Effector CD8-positive, alpha-beta T cell (primary cell): Measurements from ENCODE around the gene ANKRD35.

Source experiments
- DNase-seq: peaks from one replicate; lab custom pipeline; 2025; lab: John Stamatoyannopoulos, UW

Gene ANKRD35

GRCh38 chr1:145893306-145894055 lies 7.8 kb upstream of the ANKRD35 start:
- DNase-seq, result no peak

GRCh38 chr1:145892486-145893087 lies 6.9 kb upstream of the ANKRD35 start:
- no peak for DNase-seq

DNA sequence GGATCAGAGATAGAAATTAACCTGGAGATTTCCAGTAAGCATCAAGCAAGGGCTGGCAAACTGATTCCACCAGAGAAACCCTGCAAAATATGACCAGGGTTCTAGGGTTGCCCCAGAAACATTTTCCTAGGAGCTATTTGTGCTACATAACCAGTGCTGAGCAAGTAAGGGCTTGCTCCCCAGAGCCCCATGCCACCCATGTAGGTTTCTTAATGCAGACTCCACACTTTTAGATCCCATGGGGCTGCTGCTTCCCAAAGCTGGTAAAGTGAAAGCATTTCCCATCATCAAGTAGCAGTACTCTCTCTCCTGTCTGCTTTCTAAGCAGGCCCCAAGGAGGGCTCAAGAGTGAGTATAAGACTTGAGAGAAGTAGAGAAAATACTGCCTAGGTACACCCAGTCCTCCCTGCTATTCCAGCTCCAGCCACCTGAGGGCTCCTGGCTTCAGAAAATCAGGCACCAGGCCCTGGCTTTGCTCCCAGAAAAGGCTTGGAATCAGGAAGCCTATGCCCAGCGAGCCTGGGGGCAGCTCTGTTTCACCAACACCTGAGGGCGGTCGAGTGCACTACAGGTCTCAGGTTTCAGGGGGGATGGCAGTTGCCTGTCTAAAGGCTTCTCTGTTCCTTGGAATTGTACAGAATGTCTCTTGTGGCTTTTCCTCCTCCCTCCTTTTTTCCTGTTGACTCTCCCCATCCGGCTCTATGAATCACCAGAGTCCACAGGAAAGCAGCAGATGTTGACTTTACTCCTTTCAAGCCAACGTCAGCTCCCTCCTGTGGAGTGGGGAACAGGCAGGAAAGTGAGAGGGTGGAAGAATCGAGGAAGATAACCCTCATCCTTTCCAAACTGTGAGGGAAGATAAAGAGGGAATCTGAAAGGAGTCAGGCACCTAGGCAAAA lies 6.2 kb upstream of the ANKRD35 start:
- DNase-seq, result peak; percentile 30

DNA sequence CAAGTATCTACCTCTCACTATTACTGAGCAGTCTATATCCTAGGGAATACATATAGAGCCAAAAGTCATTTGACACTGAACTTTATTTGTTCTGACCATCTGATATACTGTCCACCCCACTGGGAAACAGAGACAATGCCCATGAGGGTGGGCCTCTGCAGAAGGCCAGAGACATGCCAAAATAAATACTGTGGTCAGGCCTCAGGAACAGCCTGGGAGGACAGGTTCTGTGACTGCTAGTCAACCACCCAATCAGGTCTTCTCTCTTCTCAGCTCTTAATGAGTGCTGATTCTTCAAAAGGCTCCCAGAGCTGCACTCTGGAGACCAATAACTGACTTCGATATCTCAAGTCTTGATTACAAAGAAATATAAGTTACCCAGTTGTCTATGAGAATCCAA lies 5.5 kb upstream of the ANKRD35 start:
- DNase-seq, result no peak

GRCh38 chr1:145889722-145890121 lies 4.1 kb upstream of the ANKRD35 start:
- no peak for DNase-seq

GRCh38 chr1:145887631-145888030 lies 2.0 kb upstream of the ANKRD35 start:
- DNase-seq, result no peak

GRCh38 chr1:145886816-145887215 lies 1.1 kb upstream of the ANKRD35 start:
- no peak for DNase-seq

DNA sequence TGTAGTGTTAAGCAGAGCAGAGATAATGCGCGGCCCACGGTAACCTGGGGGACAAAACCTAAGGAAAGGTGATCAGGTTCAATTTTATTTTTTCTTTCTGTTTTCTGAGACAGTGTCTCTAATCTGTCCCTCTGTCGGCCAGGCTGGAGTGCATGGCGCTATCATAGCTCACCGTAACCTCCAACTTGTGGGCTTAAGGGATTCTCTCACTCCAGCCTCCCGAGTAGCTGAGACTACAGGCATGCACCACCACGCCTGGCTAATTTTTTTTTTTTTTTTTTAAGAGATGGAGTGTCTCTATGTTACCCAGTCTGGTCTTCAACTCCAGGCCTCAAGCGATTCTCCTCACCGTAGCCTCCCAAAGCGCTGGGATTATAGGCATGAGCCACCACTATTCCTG lies 724 bp upstream of the ANKRD35 start:
- no peak for DNase-seq

DNA sequence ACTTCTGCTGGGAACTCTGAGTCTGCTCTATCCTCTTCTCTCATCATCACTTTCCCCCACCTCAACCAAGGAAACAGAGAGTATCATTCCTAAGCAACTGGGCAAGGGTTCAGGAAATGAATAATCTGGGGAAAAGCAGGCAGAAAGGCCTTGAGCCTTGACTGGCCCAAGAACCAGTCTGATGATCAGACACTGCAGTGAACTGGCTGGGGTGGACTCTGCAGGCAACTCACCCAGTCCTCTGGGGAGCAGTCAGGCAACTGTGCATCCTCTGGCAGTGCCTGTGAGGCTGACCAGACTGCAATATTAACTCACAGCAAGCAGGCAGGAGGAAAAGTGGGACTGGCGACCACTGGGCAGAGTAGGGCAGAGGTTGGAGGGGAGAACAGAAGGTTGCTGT lies 991 bp downstream of the ANKRD35 start:
- DNase-seq, result no peak

DNA sequence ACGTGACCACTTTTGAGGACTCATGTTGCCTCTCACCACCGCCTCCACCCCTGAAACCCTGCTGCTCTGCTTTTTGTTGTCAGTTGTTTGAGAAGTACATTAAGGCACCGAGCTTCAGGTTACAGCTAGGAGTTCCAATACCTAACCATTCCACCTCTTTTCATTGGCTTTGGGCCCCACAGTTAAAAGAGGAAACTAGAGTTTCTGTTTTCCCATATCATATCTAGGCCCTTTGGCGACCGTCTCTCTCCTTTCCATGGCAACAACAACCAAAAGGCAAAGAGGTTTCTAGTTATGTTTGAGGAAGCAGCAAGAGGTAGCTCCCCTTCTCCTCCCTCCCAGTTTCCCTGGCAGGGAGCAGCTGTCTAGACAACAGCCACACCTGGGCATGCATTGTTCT lies 5.9 kb downstream of the ANKRD35 start:
- no peak for DNase-seq

DNA sequence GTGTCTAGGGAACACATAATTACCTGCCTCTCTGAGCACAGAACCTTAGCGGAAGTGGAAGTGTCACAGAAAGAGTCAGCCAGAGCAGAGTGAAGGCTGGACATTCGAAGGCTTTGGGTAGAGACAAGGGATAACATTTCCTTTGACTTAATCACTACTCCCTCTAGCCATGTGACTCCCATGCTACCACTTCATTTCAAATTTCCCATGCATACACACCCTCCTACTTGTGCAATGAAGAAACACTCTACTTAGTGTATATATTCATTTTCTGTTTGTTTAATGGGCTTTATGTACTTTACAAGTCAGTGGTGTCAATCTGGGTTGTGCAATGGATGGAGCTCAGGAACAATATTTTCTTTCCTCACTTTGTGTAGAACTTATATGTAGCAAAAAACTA lies 6.9 kb downstream of the ANKRD35 start:
- no peak for DNase-seq

DNA sequence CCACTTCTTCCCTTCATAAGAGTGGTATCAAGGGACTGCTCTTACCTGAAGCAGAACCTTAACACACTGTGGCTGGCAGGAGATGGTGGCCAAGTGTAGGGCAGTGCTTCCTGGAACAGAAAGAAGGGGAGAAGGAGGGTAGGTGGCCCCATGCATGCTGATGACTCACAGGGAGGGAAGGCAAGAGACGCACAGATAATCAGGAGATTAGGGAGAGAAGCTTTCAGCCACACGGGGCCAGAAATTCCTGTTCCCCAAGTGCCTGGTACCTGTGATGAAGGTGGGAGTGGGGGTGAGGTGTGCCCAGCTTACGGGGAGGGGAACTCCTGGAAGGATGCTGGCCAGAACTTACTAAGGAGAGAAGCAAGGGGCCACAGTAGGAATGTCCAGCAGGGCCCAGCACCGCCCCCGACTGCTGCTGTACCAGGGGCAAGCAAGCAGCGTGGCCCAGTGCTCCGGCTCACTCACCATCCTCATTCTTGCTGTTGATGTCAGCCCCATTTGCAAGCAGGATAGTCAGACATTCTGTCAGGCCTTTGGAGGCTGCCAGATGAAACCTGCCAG lies 7.7 kb downstream of the ANKRD35 start:
- no peak for DNase-seq

DNA sequence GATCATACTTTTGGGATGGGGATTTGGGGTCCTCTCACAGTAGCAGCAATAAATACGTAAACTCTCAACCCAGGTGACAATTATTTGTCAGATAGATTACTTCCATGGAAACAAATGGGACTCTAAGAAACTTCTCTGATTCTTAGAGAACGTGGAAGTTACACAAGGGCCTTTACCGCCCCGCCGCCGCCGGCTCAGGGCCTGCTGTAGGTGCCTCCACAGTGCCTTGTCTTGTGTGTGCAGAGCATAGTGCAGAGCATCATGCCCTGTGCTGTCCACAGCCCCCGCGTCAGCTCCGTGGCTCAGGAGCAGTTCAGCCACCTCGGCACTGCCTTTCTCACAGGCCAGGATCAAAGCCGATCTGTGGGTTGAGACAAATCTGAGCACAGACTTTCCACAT lies 11.0 kb downstream of the ANKRD35 start:
- no peak for DNase-seq

- DNase-seq, result no peak
Measured at GRCh38 chr1:145871994-145872924, 13.4 kb downstream of the ANKRD35 start.

GRCh38 chr1:145868232-145868631 lies 17.4 kb downstream of the ANKRD35 start:
- DNase-seq, result no peak

GRCh38 chr1:145863282-145864018 lies 22.2 kb downstream of the ANKRD35 start:
- no peak for DNase-seq

GRCh38 chr1:145859491-145860023 lies 26.1 kb downstream of the ANKRD35 start:
- DNase-seq, result peak; percentile 69

DNA sequence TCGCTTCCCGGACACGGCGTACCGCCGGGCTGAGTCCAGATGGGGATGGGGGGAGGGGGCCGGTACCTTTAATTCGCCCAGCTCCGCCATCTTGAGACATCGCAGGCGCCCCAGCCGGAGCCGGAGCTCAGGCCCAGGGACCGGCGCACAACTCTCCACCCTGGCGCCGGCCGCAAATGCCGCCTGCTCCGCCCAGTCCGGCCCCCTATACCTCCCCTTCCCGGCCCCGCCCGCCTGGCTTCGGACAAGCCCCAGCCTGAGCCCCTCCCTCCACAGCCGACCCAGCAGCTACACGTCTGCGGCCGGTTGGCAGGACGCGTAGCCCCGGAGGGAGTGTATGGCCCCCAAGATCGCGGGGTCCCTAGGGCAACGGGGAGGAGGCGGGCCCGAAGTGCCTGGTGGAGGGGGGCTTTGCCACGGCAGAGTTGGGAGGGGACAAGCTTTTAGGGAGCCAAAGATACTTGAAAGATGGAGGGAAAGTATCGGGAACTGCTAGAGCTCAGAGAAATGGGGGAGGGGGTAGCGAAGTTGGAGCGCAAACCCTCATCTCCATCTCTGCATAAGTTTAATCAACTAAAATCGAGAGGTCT lies 26.7 kb downstream of the ANKRD35 start, which contains the start of gene PIAS3:
Gene PIAS3 (minus strand): TSS at position 181 of the 590 bp plus-strand sequence. CDS start 91 bp downstream, at position 90.
- DNase-seq, result peak; percentile 66

- peak; percentile 66 for DNase-seq
Measured at GRCh38 chr1:145858238-145858900, 27.3 kb downstream of the ANKRD35 start.
